ENCODE data around the gene FILIP1L. TPM values are rescaled to one million over a fixed set of nuclear protein-coding genes. Genes with fewer than 3 reads are reported as not detected.

The FILIP1L gene
- total and polyA plus RNA-seq, 2 of the 4 experiments (the other 2 are of a cell fraction) = 11.5 to 19.9 TPM

GRCh38 chr3:99829844-99830243, 284.5 kb downstream of the FILIP1L start:
- Histone ChIP-seq H2AFZ (replicated peaks; ENCODE audit: low read length, poor library complexity) (no peak overlapping the region), H2BK120ac (ENCODE audit: low read depth, low read length) (no peak overlapping the region), H3K14ac (replicated peaks; ENCODE audit: low read depth, low read length) (no peak overlapping the region), H3K56ac (ENCODE audit: extremely low read depth, insufficient read depth, low read length) (no peak overlapping the region), H4K20me1 (ENCODE audit: insufficient read depth, low read length) (no peaks in the 10 kb centered on the region), H3K23ac (ENCODE audit: low read depth, low read length) (no peak overlapping the region), H2AK9ac (replicated peaks; ENCODE audit: low read depth, low read length, poor library complexity) (no peak overlapping the region), H2AK5ac (ENCODE audit: low read depth, low read length) (no peak overlapping the region), H3K4me1 (ENCODE audit: control insufficient read depth, insufficient read depth, low read length) (peaks cover 2% of the 10 kb centered on the region; the same call in 1 of the 2 replicates), H3K4me2 (ENCODE audit: low read depth, low read length) (no peak overlapping the region), H3K36me3 (ENCODE audit: control insufficient read depth, insufficient read depth, low read length) (no peaks in the 10 kb centered on the region), H3K9me3 (ENCODE audit: control insufficient read depth, insufficient read depth, low read length) (no peaks in the 10 kb centered on the region), H3K9me1 (ENCODE audit: insufficient read depth, low read length) (peaks cover 5% of the 10 kb centered on the region; the same call in 1 of the 2 replicates), H3K79me1 (ENCODE audit: low read depth in 1 of 2, low read length in 2 of 2) (peaks cover 15 to 29% of the 10 kb centered on the region in 2 experiments), H3K4me3 (ENCODE audit: insufficient read depth, low read depth, low read length) (no peak overlapping the region), H2BK5ac (ENCODE audit: low read depth, low read length, poor library complexity, severe bottlenecking) (no peak overlapping the region), H3K27me3 (ENCODE audit: control insufficient read depth, insufficient read depth, low read length) (no peaks in the 10 kb centered on the region), H2BK15ac (ENCODE audit: low read depth, low read length) (no peak overlapping the region), H3K27ac (ENCODE audit: insufficient read depth, low read length) (no peak overlapping the region), H3K4ac (ENCODE audit: low read depth, low read length) (no peak overlapping the region), H4K8ac (ENCODE audit: low read depth in 2 of 2, low read length in 2 of 2) (no peak overlapping the region), H3K9ac (ENCODE audit: low read depth, low read length) (no peak overlapping the region), H4K91ac (ENCODE audit: insufficient read depth, low read depth, low read length) (no peak overlapping the region), H4K5ac (ENCODE audit: low read depth, low read length) (no peak overlapping the region), H3K18ac (ENCODE audit: low read depth, low read length) (no peak overlapping the region), H2BK20ac (ENCODE audit: low read depth, low read length) (no peak overlapping the region)
- in situ Hi-C loops (cut with MboI; ENCODE audit: low sequenced_read_pairs) = loop anchor here (10.0 to 25.0 kb wide), 2 partner anchors 765 to 907 kb away; no protein-coding TSS in a partner anchor
- BruUV-seq (replicated peaks) = no TSS peak
- WGBS, 2 experiments (ENCODE audit: extremely low coverage in 2 of 2, insufficient read length in 1 of 2) = no CpG with 5 or more reads among the region's 3 CpGs
- ChIA-PET CTCF (no interaction called here), POLR2A (ENCODE audit: unreplicated experiment) (no interaction called here)
- ATAC-seq (ENCODE audit: low read depth) (no peak), DNase-seq (no peak)
- dilution Hi-C loops (cut with HindIII; ENCODE audit: low sequenced_read_pairs, unreplicated experiment) = no loop called here
- intact Hi-C loops (cut with micrococcal nuclease) = loop anchor here (10.0 kb wide), 1 partner anchor 555 kb away; no protein-coding TSS in a partner anchor
- TF ChIP-seq RFX5 (IDR thresholded peaks at IDR 0.05; ENCODE audit: low read depth, low read length) (no peak), MAFK (IDR thresholded peaks at IDR 0.05; ENCODE audit: low read depth, low read length) (peak; percentile 76), SMC3 (IDR thresholded peaks at IDR 0.05; ENCODE audit: low read depth, low read length) (no peak), CEBPB (IDR thresholded peaks at IDR 0.05; ENCODE audit: low read depth, low read length) (no peak), POLR2A (IDR thresholded peaks at IDR 0.05; ENCODE audit: low read depth, low read length) (no peak)
- TF ChIP-seq, protein P1, sequence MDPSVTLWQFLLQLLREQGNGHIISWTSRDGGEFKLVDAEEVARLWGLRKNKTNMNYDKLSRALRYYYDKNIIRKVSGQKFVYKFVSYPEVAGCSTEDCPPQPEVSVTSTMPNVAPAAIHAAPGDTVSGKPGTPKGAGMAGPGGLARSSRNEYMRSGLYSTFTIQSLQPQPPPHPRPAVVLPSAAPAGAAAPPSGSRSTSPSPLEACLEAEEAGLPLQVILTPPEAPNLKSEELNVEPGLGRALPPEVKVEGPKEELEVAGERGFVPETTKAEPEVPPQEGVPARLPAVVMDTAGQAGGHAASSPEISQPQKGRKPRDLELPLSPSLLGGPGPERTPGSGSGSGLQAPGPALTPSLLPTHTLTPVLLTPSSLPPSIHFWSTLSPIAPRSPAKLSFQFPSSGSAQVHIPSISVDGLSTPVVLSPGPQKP (IDR thresholded peaks at IDR 0.05; ENCODE audit: borderline replicate concordance, low read depth, low read length) = no peak
- TF ChIP-seq, protein P2, sequence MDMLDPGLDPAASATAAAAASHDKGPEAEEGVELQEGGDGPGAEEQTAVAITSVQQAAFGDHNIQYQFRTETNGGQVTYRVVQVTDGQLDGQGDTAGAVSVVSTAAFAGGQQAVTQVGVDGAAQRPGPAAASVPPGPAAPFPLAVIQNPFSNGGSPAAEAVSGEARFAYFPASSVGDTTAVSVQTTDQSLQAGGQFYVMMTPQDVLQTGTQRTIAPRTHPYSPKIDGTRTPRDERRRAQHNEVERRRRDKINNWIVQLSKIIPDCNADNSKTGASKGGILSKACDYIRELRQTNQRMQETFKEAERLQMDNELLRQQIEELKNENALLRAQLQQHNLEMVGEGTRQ (IDR thresholded peaks at IDR 0.05; ENCODE audit: low read depth, low read length) = no peak

Measured in IMR-90 (cell line).